ENCODE measurements around the gene TMPRSS4. TPM values are rescaled to one million over a fixed set of nuclear protein-coding genes. Genes with fewer than 3 reads are reported as not detected.

The TMPRSS4 gene
- total and polyA plus RNA-seq, 9 donors = 0.07 to 5.2 (median 0.25) TPM; not detected in 1

DNA sequence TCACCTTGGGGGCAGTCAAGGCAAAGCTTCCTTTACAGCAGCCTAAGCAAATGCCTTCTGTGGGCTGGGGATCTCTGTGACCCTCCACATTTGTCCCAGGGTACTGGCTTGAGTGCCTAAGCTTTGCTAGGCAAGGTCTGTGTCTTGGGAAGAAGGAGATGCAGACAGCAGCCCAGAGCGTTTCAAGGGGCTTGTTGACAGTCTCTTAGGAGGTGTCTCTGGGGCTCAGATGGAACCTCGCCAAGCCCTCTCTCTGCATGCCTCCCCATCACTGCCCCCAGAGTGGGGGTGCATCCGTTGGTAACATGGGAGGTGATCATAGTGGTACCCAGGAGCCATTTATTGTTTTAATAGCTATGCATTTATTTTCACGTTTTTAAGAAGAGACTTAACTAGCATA, 29.1 kb upstream of the TMPRSS4 start:
- Histone ChIP-seq H3K4me3 (ENCODE audit: low read length) (no peak overlapping the region), H3K9me3 (replicated peaks; ENCODE audit: control insufficient read depth, low read depth, low read length) (no peaks in the 10 kb centered on the region), H3K4me1 (ENCODE audit: control insufficient read depth, insufficient read depth, low read length) (peaks cover 6% of the 10 kb centered on the region), H3K36me3 (ENCODE audit: control insufficient read depth, insufficient read depth, low read length) (no peaks in the 10 kb centered on the region), H3K27ac (ENCODE audit: low read length) (no peak overlapping the region), H3K27me3 (ENCODE audit: control insufficient read depth, insufficient read depth, low read length) (no peaks in the 10 kb centered on the region)
- no peak for DNase-seq
- WGBS (ENCODE audit: insufficient coverage) = 20% methylated on average over 1 of the region's 4 CpGs

DNA sequence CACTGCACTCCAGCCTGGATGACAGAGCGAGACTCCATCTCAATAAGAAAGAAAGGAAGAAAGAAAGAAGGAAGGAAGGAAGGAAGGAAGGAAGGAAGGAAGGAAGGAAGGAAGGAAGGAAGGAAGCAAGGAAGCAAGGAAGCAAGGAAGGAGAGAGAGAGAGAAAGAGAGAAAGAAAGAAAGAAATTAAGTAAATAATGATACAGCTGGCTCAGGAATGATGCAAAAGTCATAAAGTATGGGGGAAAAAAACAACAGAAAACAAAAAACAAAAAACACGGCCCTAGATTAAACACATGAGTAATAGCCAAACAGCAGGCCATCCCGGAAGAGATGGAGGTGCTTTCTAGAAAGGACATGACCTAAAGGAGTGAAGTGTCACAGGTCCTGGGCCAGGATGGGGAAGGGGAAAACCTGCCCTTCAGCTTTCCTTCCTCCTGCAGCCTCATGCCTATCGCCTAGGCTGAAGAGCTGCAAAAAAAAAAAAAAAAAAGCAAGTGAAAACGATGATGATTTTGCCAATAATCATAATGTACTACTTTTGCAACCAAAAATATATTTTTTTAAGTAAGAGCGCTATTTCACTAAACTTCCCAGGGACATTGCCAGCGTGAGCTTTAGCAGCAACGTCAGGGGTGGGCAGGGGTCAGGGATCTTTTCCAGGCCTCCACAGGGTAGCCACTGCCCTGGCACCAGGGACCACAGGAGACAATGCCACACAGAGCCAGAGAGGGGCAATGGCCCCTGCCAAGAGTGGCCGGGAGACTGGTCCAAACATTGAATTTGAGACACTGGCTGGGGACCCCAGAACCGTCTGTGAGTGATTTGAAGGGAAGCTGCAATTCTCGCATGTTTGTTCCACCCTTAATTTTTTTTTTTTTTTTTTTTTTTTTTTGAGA, 28.2 kb upstream of the TMPRSS4 start:
- H3K27ac ChIP-seq (ENCODE audit: low read length) = no peak overlapping the region
- H3K4me1 ChIP-seq (ENCODE audit: control insufficient read depth, insufficient read depth, low read length) = peaks cover 10% of the 10 kb centered on the region
- DNase-seq = no peak
- H3K4me3 ChIP-seq (ENCODE audit: low read length) = no peak overlapping the region
- H3K36me3 ChIP-seq (ENCODE audit: control insufficient read depth, insufficient read depth, low read length) = no peaks in the 10 kb centered on the region
- H3K9me3 ChIP-seq (replicated peaks; ENCODE audit: control insufficient read depth, low read depth, low read length) = no peaks in the 10 kb centered on the region
- no peaks in the 10 kb centered on the region for H3K27me3 ChIP-seq (ENCODE audit: control insufficient read depth, insufficient read depth, low read length)
- WGBS (ENCODE audit: insufficient coverage) = 100% methylated on average over 1 of the region's 11 CpGs

DNA sequence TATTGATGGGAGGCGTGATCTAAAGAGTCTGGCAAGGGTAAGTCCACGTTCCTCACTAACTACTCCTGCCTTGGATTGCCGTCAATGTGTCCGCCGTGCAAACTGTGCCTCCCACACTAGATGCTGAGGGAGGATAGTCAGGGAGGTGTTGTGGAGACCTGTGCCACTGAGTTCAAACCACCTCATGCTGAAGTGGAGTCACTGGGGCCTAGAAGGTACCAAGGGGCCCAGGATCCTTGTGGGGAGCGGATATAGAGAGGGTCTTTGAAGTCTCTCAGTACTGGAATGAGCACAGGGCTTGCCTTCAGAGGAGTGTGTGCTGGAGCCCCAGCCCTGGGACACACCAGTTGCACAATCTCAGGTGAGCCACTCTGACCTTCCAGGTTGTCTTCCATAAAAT, 27.1 kb upstream of the TMPRSS4 start:
- DNase-seq = no peak
- WGBS (ENCODE audit: insufficient coverage) = 63% methylated on average over 1 of the region's 6 CpGs
- Histone ChIP-seq H3K4me3 (ENCODE audit: low read length) (no peak overlapping the region), H3K9me3 (replicated peaks; ENCODE audit: control insufficient read depth, low read depth, low read length) (no peaks in the 10 kb centered on the region), H3K27ac (ENCODE audit: low read length) (no peak overlapping the region), H3K27me3 (ENCODE audit: control insufficient read depth, insufficient read depth, low read length) (no peaks in the 10 kb centered on the region), H3K36me3 (ENCODE audit: control insufficient read depth, insufficient read depth, low read length) (no peaks in the 10 kb centered on the region), H3K4me1 (ENCODE audit: control insufficient read depth, insufficient read depth, low read length) (peaks cover 10% of the 10 kb centered on the region)

DNA sequence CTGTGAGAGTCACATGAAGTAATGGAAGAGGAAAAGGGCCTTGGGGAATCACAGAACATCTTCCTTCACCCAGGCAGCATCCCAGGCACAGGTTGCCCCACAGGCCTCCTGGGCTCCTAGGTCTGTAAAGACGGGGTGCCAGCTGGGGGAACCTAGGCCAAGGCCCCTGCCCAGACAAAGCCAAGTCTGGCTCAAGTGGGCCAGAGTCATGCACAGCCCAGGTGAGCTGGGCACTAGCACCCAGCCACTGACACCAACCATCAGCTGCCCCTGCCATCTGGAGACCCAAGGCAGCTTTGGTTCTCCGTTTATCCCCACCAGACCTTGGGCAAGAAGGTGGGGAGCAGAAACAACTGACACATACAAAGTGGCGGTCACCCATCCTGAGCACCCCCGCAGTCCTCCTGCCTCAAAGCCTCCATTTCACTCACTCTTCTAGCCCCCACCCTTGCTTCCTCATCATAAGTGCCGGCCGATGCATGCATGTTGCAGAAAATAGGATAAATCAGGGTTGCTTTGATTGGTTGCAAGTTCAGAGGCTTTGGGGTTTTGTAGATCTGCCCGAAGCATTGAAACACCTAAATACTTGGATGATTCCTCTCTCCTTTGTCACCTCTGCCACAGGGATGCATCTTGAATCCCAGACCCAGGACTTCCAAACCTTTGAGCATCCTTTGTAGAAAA, 26.5 kb upstream of the TMPRSS4 start:
- Histone ChIP-seq H3K27ac (ENCODE audit: low read length) (no peak overlapping the region), H3K4me1 (ENCODE audit: control insufficient read depth, insufficient read depth, low read length) (peaks cover 13% of the 10 kb centered on the region), H3K4me3 (ENCODE audit: low read length) (no peak overlapping the region), H3K27me3 (ENCODE audit: control insufficient read depth, insufficient read depth, low read length) (no peaks in the 10 kb centered on the region), H3K9me3 (replicated peaks; ENCODE audit: control insufficient read depth, low read depth, low read length) (no peaks in the 10 kb centered on the region), H3K36me3 (ENCODE audit: control insufficient read depth, insufficient read depth, low read length) (no peaks in the 10 kb centered on the region)
- DNase-seq = no peak
- WGBS (ENCODE audit: insufficient coverage) = 86% methylated on average over 3 of the region's 7 CpGs

DNA sequence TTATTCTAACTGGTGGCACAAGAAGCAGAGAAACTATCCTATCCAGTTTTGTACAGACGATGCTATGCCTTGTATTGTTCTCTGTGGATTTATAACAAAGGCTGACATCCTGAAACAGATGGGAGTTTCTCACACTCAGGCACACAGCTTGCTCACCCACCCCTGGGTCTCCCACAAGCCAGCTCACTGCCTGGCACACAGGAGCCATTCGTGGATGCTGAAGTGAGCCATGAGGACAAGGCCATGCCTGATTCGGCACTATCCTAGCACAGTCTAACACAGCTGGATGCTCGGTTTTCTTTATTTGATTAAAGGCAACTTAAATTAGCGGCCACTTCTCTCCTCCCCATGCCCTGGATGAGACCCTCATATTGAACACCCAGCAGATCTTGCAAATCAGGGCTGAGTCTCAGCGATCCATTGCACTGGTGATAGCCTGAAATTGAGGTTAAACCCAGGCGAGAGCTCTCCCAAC, 25.7 kb upstream of the TMPRSS4 start:
- Histone ChIP-seq H3K27ac (ENCODE audit: low read length) (no peak overlapping the region), H3K4me3 (ENCODE audit: low read length) (no peak overlapping the region), H3K36me3 (ENCODE audit: control insufficient read depth, insufficient read depth, low read length) (no peaks in the 10 kb centered on the region), H3K4me1 (ENCODE audit: control insufficient read depth, insufficient read depth, low read length) (peaks cover 13% of the 10 kb centered on the region), H3K27me3 (ENCODE audit: control insufficient read depth, insufficient read depth, low read length) (no peaks in the 10 kb centered on the region), H3K9me3 (replicated peaks; ENCODE audit: control insufficient read depth, low read depth, low read length) (no peaks in the 10 kb centered on the region)
- WGBS (ENCODE audit: insufficient coverage) = 94% methylated on average over 2 of the region's 7 CpGs
- no peak for DNase-seq

DNA sequence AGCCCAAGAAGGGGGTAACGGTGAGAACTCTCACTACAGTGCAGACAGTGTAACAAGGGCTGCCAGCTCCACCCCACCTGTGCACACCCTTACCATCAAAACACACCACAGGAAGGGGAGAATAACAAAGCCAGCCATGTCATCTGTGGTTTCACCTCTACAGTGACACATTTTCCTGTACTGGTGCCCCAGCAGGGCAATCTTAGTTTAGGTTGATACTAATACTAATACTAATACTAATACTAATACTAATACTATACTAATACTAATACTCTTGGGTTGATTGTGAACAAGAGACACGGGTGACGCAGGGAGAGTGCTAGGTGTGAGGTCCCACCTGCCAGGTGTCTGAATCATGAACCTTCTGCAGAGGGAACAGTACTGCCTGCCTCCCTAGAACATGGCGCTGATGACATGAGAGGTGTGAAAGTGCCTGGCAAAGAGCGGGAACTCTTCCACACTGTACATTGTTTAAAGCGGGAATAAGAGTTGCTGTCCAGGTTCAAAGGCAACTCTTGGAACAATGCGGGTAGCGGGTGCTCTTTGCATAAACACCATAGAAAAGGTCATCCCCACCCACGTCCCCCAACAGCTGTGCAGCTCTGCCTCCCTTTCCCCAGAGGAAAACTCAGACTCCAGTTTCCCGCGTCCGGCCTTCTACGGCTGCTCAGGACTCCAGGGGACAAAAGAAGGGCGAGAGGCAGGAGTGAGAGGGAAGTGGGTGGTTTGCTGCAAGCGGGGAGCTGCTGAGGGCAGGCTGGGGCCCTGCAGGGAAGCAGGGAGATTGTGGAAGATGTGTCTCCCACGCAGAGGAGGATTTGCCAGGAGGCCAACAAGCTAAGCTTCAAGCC, 25.0 kb upstream of the TMPRSS4 start:
- Histone ChIP-seq H3K27ac (ENCODE audit: low read length) (no peak overlapping the region), H3K9me3 (replicated peaks; ENCODE audit: control insufficient read depth, low read depth, low read length) (no peaks in the 10 kb centered on the region), H3K4me1 (ENCODE audit: control insufficient read depth, insufficient read depth, low read length) (peaks cover 13% of the 10 kb centered on the region), H3K4me3 (ENCODE audit: low read length) (no peak overlapping the region), H3K36me3 (ENCODE audit: control insufficient read depth, insufficient read depth, low read length) (no peaks in the 10 kb centered on the region), H3K27me3 (ENCODE audit: control insufficient read depth, insufficient read depth, low read length) (no peaks in the 10 kb centered on the region)
- DNase-seq = no peak
- 50% methylated on average over 8 of the region's 16 CpGs for WGBS (ENCODE audit: insufficient coverage)

DNA sequence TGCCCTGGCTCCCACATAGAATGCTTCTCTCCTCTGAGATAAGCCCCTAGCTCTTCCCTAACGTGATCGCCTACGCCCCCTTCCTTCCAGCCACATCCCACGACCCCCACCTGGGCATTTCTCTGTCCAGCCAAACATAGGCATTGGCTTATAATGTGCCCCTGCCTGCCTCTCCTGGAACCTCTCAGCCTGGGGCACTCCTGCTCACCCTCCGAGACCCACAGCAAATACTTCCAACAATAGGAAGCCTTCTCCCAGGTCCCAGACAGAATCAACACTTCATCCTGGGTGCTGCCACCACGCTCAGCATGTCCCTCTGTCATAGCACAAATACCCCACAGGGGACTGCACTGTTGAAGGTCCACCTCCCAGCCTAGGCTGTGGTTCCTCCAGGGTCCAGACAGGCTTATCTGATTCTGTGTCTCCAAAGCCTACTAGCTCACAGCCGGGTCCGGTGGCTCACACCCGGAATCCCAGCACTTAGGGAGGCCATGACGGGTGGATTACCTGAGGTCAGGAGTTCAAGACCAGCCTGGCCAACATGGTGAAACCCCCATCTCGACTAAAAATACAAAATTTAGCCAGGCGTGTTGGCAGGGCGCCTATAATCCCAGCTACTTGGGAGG, 24.2 kb upstream of the TMPRSS4 start:
- Histone ChIP-seq H3K36me3 (ENCODE audit: control insufficient read depth, insufficient read depth, low read length) (no peaks in the 10 kb centered on the region), H3K9me3 (replicated peaks; ENCODE audit: control insufficient read depth, low read depth, low read length) (no peaks in the 10 kb centered on the region), H3K27me3 (ENCODE audit: control insufficient read depth, insufficient read depth, low read length) (no peaks in the 10 kb centered on the region), H3K4me1 (ENCODE audit: control insufficient read depth, insufficient read depth, low read length) (peaks cover 13% of the 10 kb centered on the region), H3K4me3 (ENCODE audit: low read length) (no peak overlapping the region), H3K27ac (ENCODE audit: low read length) (no peak overlapping the region)
- WGBS (ENCODE audit: insufficient coverage) = 73% methylated on average over 12 of the region's 13 CpGs
- DNase-seq = no peak

DNA sequence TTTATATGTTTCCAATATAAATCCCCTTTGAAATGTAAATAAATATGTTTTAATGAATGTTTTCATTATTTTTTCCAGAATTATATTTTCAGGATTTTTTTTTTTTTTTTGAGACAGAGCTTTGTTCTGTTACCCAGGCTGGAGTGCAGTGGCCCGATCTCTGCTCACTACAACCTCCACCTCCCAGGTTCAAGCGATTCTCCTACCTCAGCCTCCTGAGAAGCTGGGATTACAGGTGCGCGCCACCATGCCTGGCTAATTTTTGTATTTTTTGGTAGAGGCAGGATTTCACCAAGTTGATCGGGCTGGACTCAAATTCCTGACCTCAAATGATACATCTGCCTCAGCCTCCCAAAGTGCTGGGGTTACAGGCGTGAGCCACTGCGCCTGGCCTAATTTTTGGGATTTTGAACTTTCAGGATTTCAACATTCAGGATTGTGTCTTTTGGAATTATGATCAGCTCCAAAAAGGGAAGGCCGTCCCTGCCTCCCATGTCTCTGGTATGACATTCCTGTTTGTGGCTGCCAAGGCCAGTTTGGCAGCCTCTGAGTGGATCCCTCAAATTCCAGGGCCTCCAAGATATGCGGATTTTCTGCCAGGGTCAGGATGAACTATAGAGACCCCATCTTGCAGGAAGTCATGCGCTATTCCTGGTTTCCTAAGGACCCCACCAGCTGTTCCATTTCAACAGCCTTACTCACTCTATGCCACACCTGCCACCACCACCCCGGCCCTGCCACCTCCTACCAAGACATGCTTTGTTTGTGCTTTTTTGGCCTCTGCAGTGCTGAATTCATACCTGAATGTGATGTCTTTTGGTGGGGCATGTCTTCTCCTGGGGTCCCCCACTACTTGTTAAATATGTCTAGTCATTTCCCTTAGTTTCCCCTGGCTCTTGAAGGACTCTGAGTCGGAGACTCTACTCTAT, 21.9 kb upstream of the TMPRSS4 start:
- 48% methylated on average over 7 of the region's 12 CpGs for WGBS (ENCODE audit: insufficient coverage)
- Histone ChIP-seq H3K27ac (ENCODE audit: low read length) (no peak overlapping the region), H3K27me3 (ENCODE audit: control insufficient read depth, insufficient read depth, low read length) (peaks cover 3% of the 10 kb centered on the region), H3K9me3 (replicated peaks; ENCODE audit: control insufficient read depth, low read depth, low read length) (no peaks in the 10 kb centered on the region), H3K4me1 (ENCODE audit: control insufficient read depth, insufficient read depth, low read length) (peaks cover 13% of the 10 kb centered on the region), H3K4me3 (ENCODE audit: low read length) (no peak overlapping the region), H3K36me3 (ENCODE audit: control insufficient read depth, insufficient read depth, low read length) (no peaks in the 10 kb centered on the region)
- DNase-seq = no peak

DNA sequence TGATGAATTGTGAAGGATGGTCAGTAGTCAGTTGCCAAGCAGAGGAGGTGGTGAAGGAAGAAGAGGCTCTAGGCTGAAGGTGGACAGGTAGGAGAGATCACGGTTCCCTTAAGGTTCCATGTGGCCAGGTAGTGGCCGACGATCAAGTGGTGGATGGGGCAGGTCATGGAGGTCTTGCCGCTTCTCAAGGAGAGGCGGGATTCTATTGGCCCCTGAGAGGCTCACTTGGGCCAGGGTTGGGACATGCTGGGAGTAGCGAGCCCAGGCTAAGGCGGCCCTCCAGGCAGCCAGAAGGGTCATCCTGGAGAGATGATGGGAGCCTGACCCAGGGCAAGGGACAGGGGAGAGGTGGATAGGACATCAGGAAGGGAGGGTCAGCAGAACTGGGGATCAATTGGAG, 20.9 kb upstream of the TMPRSS4 start:
- Histone ChIP-seq H3K27me3 (ENCODE audit: control insufficient read depth, insufficient read depth, low read length) (peaks cover 3% of the 10 kb centered on the region), H3K4me3 (ENCODE audit: low read length) (no peak overlapping the region), H3K9me3 (replicated peaks; ENCODE audit: control insufficient read depth, low read depth, low read length) (no peaks in the 10 kb centered on the region), H3K4me1 (ENCODE audit: control insufficient read depth, insufficient read depth, low read length) (peaks cover 13% of the 10 kb centered on the region), H3K36me3 (ENCODE audit: control insufficient read depth, insufficient read depth, low read length) (no peaks in the 10 kb centered on the region), H3K27ac (ENCODE audit: low read length) (no peak overlapping the region)
- 90% methylated on average over 7 of the region's 7 CpGs for WGBS (ENCODE audit: insufficient coverage)
- no peak for DNase-seq
